ENCODE data around the gene CLDND1. TPM values are rescaled to one million over a fixed set of nuclear protein-coding genes. Genes with fewer than 3 reads are reported as not detected.

CLDND1 gene
- 100 to 1,000 TPM; 168 to 185 TPM for total RNA-seq
- polyA plus RNA-seq (2013, experiment 1 of 2): 188 TPM
- polyA plus RNA-seq (2013, experiment 2 of 2): 116 TPM
- 75.8 to 393 (median 194) reads per million in 172 experiments for total RNA-seq

GRCh38 chr3:98522544-98523281 is at the start of gene CLDND1:
Gene CLDND1 (minus strand): TSS chr3:98522902. CDS start chr3:98521424, 1,478 bp downstream.
- peak; percentile 96 for ATAC-seq (ENCODE audit: poor library complexity)
- Mint-ChIP-seq H3K27me3 (no peaks in the 10 kb centered on the region), H3K9me3 (no peaks in the 10 kb centered on the region), H3K4me3 (peak within 1 kb of the TSS; percentile 95), H3K36me3 (ENCODE audit: low read depth) (peaks cover 46% of the 10 kb centered on the region), H3K4me1 (ENCODE audit: low read depth) (peaks cover 52% of the 10 kb centered on the region), H3K27ac (peak within 1 kb of the TSS; percentile 79)
- ChIA-PET CTCF (interaction anchor here (0.9 to 1.6 kb wide), 6 partner anchors 15 to 80 kb away, joined by 3 to 6 read pairs (median 3); partner anchors contain the start of gene CPOX), POLR2A (interaction anchor here (0.6 to 5.9 kb wide), 26 partner anchors 9 to 1738 kb away, joined by 3 to 169 read pairs (median 6); partner anchors contain the start of genes CMSS1, CPOX, DCBLD2 and TBC1D23)
- intact Hi-C loops (cut with DNase I, micrococcal nuclease): loop anchor here (1.0 to 10.0 kb wide), 10 partner anchors 41 to 1882 kb away; partner anchors contain the start of genes CMSS1 (in 2 of the 2), CPOX (in 2 of the 2), ARL6 (in 1 of the 2) and LNP1 (in 1 of the 2)
- no peaks in the 10 kb centered on the region for H3K27me3 ChIP-seq (ENCODE audit: control insufficient read depth in 1 of 2, insufficient read depth in 2 of 2, low read length in 2 of 2)
- H3K4me1 ChIP-seq (ENCODE audit: insufficient read depth, low read length): peaks cover 23% of the 10 kb centered on the region
- H3K36me3 ChIP-seq (ENCODE audit: insufficient read depth, low read length): peaks cover 30% of the 10 kb centered on the region
- H3K4me3 ChIP-seq (ENCODE audit: low read length): peak within 1 kb of the TSS; percentile 68
- peak within 1 kb of the TSS; percentile 66 to 84 for H3K27ac ChIP-seq (ENCODE audit: low read depth in 1 of 2, low read length in 2 of 2)
- no peak for TF ChIP-seq CTCF (IDR thresholded peaks at IDR 0.05)
- peak; percentile 90 to 97 (median 94) for DNase-seq
- H3K9me3 ChIP-seq (ENCODE audit: control insufficient read depth in 1 of 2, insufficient read depth in 1 of 2, low read length in 2 of 2): no peaks in the 10 kb centered on the region

- H3K36me3 Mint-ChIP-seq (ENCODE audit: low read depth): peaks cover 5% of the 10 kb centered on the region
- Histone ChIP-seq H3K27me3 (ENCODE audit: control insufficient read depth in 1 of 2, insufficient read depth in 2 of 2, low read length in 2 of 2) (no peaks in the 10 kb centered on the region), H3K4me1 (ENCODE audit: insufficient read depth, low read length) (peaks cover 32% of the 10 kb centered on the region), H3K36me3 (ENCODE audit: insufficient read depth, low read length) (no peaks in the 10 kb centered on the region), H3K4me3 (ENCODE audit: low read length) (no peak overlapping the region), H3K27ac (ENCODE audit: low read depth in 1 of 2, low read length in 2 of 2) (peak overlapping the region in 1 of 2 donors; percentile 90), H3K9me3 (ENCODE audit: control insufficient read depth in 1 of 2, insufficient read depth in 1 of 2, low read length in 2 of 2) (no peaks in the 10 kb centered on the region)
- no peak for TF ChIP-seq CTCF (IDR thresholded peaks at IDR 0.05)
- H3K9me3 Mint-ChIP-seq: no peaks in the 10 kb centered on the region
- H3K4me3 Mint-ChIP-seq: no peak overlapping the region
- H3K27ac Mint-ChIP-seq: peak overlapping the region; percentile 100
- H3K4me1 Mint-ChIP-seq (ENCODE audit: low read depth): peaks cover 63% of the 10 kb centered on the region
- no peaks in the 10 kb centered on the region for H3K27me3 Mint-ChIP-seq
- POLR2A ChIA-PET: interaction anchor here (1.0 to 1.5 kb wide), 3 partner anchors 12 to 54 kb away, joined by 3 to 8 read pairs (median 5); no protein-coding TSS in a partner anchor
- CTCF ChIA-PET: no interaction called here
- DNase-seq (peak in 1 of 14 experiments; percentile 30), ATAC-seq (ENCODE audit: poor library complexity) (no peak)
- intact Hi-C loops (cut with DNase I, micrococcal nuclease): no loop called here
These were observed 45.7 kb upstream of the CLDND1 start for GRCh38 chr3:98568402-98568801.

GRCh38 chr3:98567666-98568270 is 45.1 kb upstream of the CLDND1 start:
- peak in 3 of 14 experiments; percentile 26 to 70 (median 37) for DNase-seq

More at GRCh38 chr3:98567666-98568270, 45.1 kb upstream of the CLDND1 start:
- no peaks in the 10 kb centered on the region for H3K36me3 ChIP-seq (ENCODE audit: insufficient read depth, low read length)
- H3K4me3 ChIP-seq (ENCODE audit: low read length): no peak overlapping the region
- POLR2A ChIA-PET: interaction anchor here (1.0 to 7.1 kb wide), 4 partner anchors 11 to 54 kb away, joined by 3 to 169 read pairs (median 6); partner anchors contain the start of gene CLDND1
- no peak for ATAC-seq (ENCODE audit: poor library complexity)
- intact Hi-C loops (cut with DNase I, micrococcal nuclease): no loop called here
- Mint-ChIP-seq H3K27ac (peak overlapping the region; percentile 100), H3K4me3 (peak overlapping the region; percentile 46), H3K9me3 (no peaks in the 10 kb centered on the region), H3K36me3 (ENCODE audit: low read depth) (peaks cover 5% of the 10 kb centered on the region), H3K27me3 (no peaks in the 10 kb centered on the region), H3K4me1 (ENCODE audit: low read depth) (peaks cover 66% of the 10 kb centered on the region)
- CTCF ChIA-PET: no interaction called here
- no peaks in the 10 kb centered on the region for H3K9me3 ChIP-seq (ENCODE audit: control insufficient read depth in 1 of 2, insufficient read depth in 1 of 2, low read length in 2 of 2)
- peaks cover 38% of the 10 kb centered on the region for H3K4me1 ChIP-seq (ENCODE audit: insufficient read depth, low read length)
- no peak for TF ChIP-seq CTCF (IDR thresholded peaks at IDR 0.05)
- H3K27ac ChIP-seq (ENCODE audit: low read depth in 1 of 2, low read length in 2 of 2): peak overlapping the region in 1 of 2 donors; percentile 90
- no peaks in the 10 kb centered on the region for H3K27me3 ChIP-seq (ENCODE audit: control insufficient read depth in 1 of 2, insufficient read depth in 2 of 2, low read length in 2 of 2)
